ENCODE results near the gene NDUFS1.
"Not testable (repeated sequence)": the region's sequence is repeated elsewhere in the genome, so short reads cannot be mapped to it uniquely, and the experiment has no call there.

The NDUFS1 gene

GRCh38 chr2:206159346-206160124, at the start of gene NDUFS1, which contains the start of gene EEF1B2:
Gene NDUFS1 (minus strand): TSS chr2:206159444. CDS start chr2:206153678, 5,766 bp downstream.
Gene EEF1B2 (plus strand): TSS chr2:206159895. CDS start chr2:206159980, 85 bp downstream.
- peak; percentile 81 to 94 (median 90) for DNase-seq

- DNase-seq, result no peak
These were observed 49.7 kb upstream of the NDUFS1 start for GRCh38 chr2:206208900-206209299.

GRCh38 chr2:206207316-206207715, 48.1 kb upstream of the NDUFS1 start:
- not testable (repeated sequence) for DNase-seq

- no peak for DNase-seq
These were observed 45.5 kb upstream of the NDUFS1 start for GRCh38 chr2:206204710-206205109.

GRCh38 chr2:206203331-206203730, 44.1 kb upstream of the NDUFS1 start:
- DNase-seq, result no peak

GRCh38 chr2:206202446-206202845, 43.2 kb upstream of the NDUFS1 start:
- no peak for DNase-seq

- DNase-seq, result no peak
These were observed 42.0 kb upstream of the NDUFS1 start for GRCh38 chr2:206201075-206201848.

GRCh38 chr2:206198677-206199076, 39.4 kb upstream of the NDUFS1 start:
- no peak for DNase-seq

- DNase-seq, result no peak
These were observed 34.6 kb upstream of the NDUFS1 start for GRCh38 chr2:206193671-206194357.

GRCh38 chr2:206192157-206192556, 32.9 kb upstream of the NDUFS1 start:
- DNase-seq, result no peak

- no peak for DNase-seq
These were observed 31.4 kb upstream of the NDUFS1 start for GRCh38 chr2:206190689-206191088.

GRCh38 chr2:206190111-206190510, 30.9 kb upstream of the NDUFS1 start:
- DNase-seq, result no peak

GRCh38 chr2:206189691-206190090, 30.4 kb upstream of the NDUFS1 start:
- DNase-seq, result no peak

GRCh38 chr2:206181526-206181925, 22.3 kb upstream of the NDUFS1 start:
- DNase-seq, result not testable (repeated sequence)

- no peak for DNase-seq
These were observed 17.7 kb upstream of the NDUFS1 start for GRCh38 chr2:206176901-206177300.

GRCh38 chr2:206176121-206176520, 16.9 kb upstream of the NDUFS1 start:
- no peak for DNase-seq

GRCh38 chr2:206173147-206173546, 13.9 kb upstream of the NDUFS1 start:
- no peak for DNase-seq

- not testable (repeated sequence) for DNase-seq
These were observed 12.6 kb upstream of the NDUFS1 start for GRCh38 chr2:206171624-206172397.

GRCh38 chr2:206168230-206168629, 9.0 kb upstream of the NDUFS1 start:
- not testable (repeated sequence) for DNase-seq

- DNase-seq, result no peak
These were observed 5.1 kb upstream of the NDUFS1 start for GRCh38 chr2:206164261-206164862.

GRCh38 chr2:206163251-206163880, 4.1 kb upstream of the NDUFS1 start:
- no peak for DNase-seq

- not testable (repeated sequence) for DNase-seq
These were observed 3.2 kb upstream of the NDUFS1 start for GRCh38 chr2:206162401-206162800.

All from activated naive CD4-positive, alpha-beta T cell (primary cell).